ENCODE measurements around the gene SGPP2. TPM values are rescaled to one million over a fixed set of nuclear protein-coding genes. Genes with fewer than 3 reads are reported as not detected.

SGPP2 gene
- total RNA-seq, 1 donor from 2014 or later = 0.11 TPM

- no peak overlapping the region for H3K4me2 ChIP-seq
- no peak overlapping the region for H3K9ac ChIP-seq
- H3K36me3 ChIP-seq = no peaks in the 10 kb centered on the region
- peaks cover 36% of the 10 kb centered on the region for H3K4me1 ChIP-seq
- Mint-ChIP-seq H3K27ac (no peak overlapping the region), H3K9me3 (no peaks in the 10 kb centered on the region), H3K36me3 (peaks cover 30% of the 10 kb centered on the region), H3K4me3 (no peak overlapping the region), H3K27me3 (ENCODE audit: insufficient read depth, low read depth) (no peaks in the 10 kb centered on the region), H3K4me1 (peaks cover 32% of the 10 kb centered on the region)
- H3K9me3 ChIP-seq (ENCODE audit: low read depth) = no peaks in the 10 kb centered on the region
- TF ChIP-seq EZH2 (IDR thresholded peaks at IDR 0.05) (no peak), EZH2phosphoT487 (IDR thresholded peaks at IDR 0.05) (no peak), CTCF (IDR thresholded peaks at IDR 0.05) (no peak)
- DNase-seq (ENCODE audit: low spot score) = no peak
- H3F3A ChIP-seq (ENCODE audit: low read depth) = no peaks in the 10 kb centered on the region
- H4K20me1 ChIP-seq (ENCODE audit: low read depth) = no peaks in the 10 kb centered on the region
- H3K79me2 ChIP-seq (ENCODE audit: low read depth) = peaks cover 7% of the 10 kb centered on the region
- H2AFZ ChIP-seq (replicated peaks) = no peak overlapping the region
- H3K27me3 ChIP-seq = no peaks in the 10 kb centered on the region
- H3K27ac ChIP-seq = no peak overlapping the region
- no peak overlapping the region for H3K4me3 ChIP-seq
Observed at GRCh38 chr2:222568865-222569264, 144.5 kb downstream of the SGPP2 start.

GRCh38 chr2:222569826-222570225, 145.5 kb downstream of the SGPP2 start:
- Histone ChIP-seq H3K4me1 (peaks cover 46% of the 10 kb centered on the region), H2AFZ (replicated peaks) (no peak overlapping the region), H3F3A (ENCODE audit: low read depth) (peaks cover 8% of the 10 kb centered on the region), H4K20me1 (ENCODE audit: low read depth) (no peaks in the 10 kb centered on the region), H3K27me3 (no peaks in the 10 kb centered on the region), H3K27ac (no peak overlapping the region), H3K36me3 (no peaks in the 10 kb centered on the region), H3K79me2 (ENCODE audit: low read depth) (peaks cover 9% of the 10 kb centered on the region), H3K9ac (no peak overlapping the region), H3K4me2 (no peak overlapping the region), H3K9me3 (ENCODE audit: low read depth) (no peaks in the 10 kb centered on the region), H3K4me3 (no peak overlapping the region)
- H3K27ac Mint-ChIP-seq = no peak overlapping the region
- no peaks in the 10 kb centered on the region for H3K27me3 Mint-ChIP-seq (ENCODE audit: insufficient read depth, low read depth)
- TF ChIP-seq CTCF (IDR thresholded peaks at IDR 0.05) = no peak
- no peak for TF ChIP-seq EZH2 (IDR thresholded peaks at IDR 0.05)
- TF ChIP-seq EZH2phosphoT487 (IDR thresholded peaks at IDR 0.05) = no peak
- no peaks in the 10 kb centered on the region for H3K9me3 Mint-ChIP-seq
- no peak for DNase-seq (ENCODE audit: low spot score)
- H3K4me1 Mint-ChIP-seq = peaks cover 42% of the 10 kb centered on the region
- H3K4me3 Mint-ChIP-seq = no peak overlapping the region
- peaks cover 32% of the 10 kb centered on the region for H3K36me3 Mint-ChIP-seq

GRCh38 chr2:222572264-222572721, 147.9 kb downstream of the SGPP2 start:
- Histone ChIP-seq H4K20me1 (ENCODE audit: low read depth) (no peaks in the 10 kb centered on the region), H3K9ac (no peak overlapping the region), H3K36me3 (no peaks in the 10 kb centered on the region), H3K4me2 (no peak overlapping the region), H3F3A (ENCODE audit: low read depth) (peaks cover 33% of the 10 kb centered on the region), H3K4me3 (no peak overlapping the region), H3K4me1 (peaks cover 71% of the 10 kb centered on the region), H3K27ac (no peak overlapping the region), H2AFZ (replicated peaks) (no peak overlapping the region), H3K27me3 (no peaks in the 10 kb centered on the region), H3K79me2 (ENCODE audit: low read depth) (peaks cover 9% of the 10 kb centered on the region), H3K9me3 (ENCODE audit: low read depth) (no peaks in the 10 kb centered on the region)
- TF ChIP-seq EZH2phosphoT487 (IDR thresholded peaks at IDR 0.05) (no peak), CTCF (IDR thresholded peaks at IDR 0.05) (no peak)
- Mint-ChIP-seq H3K27ac (no peak overlapping the region), H3K4me3 (no peak overlapping the region), H3K4me1 (peaks cover 64% of the 10 kb centered on the region), H3K27me3 (ENCODE audit: insufficient read depth, low read depth) (no peaks in the 10 kb centered on the region), H3K36me3 (peaks cover 13% of the 10 kb centered on the region), H3K9me3 (no peaks in the 10 kb centered on the region)
- no peak for DNase-seq (ENCODE audit: low spot score)
